Measurements from ENCODE around the gene PTCRA.
"Not testable (repeated sequence)": the region's sequence is repeated elsewhere in the genome, so short reads cannot be mapped to it uniquely, and the experiment has no call there.

The PTCRA gene

DNA sequence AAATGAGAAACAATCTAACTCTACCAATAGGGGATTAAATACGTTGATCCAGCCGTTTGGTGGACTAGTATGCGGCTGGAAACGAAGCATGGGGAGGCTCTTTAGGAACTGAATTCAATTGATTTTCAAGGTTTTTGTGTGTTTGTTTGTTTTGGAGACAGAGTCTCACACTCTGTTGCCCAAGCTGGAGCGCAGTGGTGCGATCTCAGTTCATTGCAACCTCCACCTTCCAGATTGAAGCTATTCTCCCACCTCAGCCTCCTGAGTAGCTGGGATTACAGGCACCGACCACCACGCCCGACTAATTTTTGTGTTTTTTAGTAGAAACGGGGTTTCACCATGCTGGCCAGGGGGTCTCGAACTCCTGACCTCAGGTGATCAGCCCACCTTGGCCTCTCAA lies 20.5 kb downstream of the PTCRA start:
- Histone ChIP-seq H3K36me3 (ENCODE audit: control insufficient read depth, insufficient read depth, low read length) (peaks cover 7% of the 10 kb centered on the region), H3K4me1 (ENCODE audit: control insufficient read depth, insufficient read depth, low read length) (peaks cover 7% of the 10 kb centered on the region), H3K9ac (ENCODE audit: low read length) (no peak overlapping the region), H3K27me3 (ENCODE audit: control insufficient read depth, insufficient read depth, low read length) (no peaks in the 10 kb centered on the region), H3K4me3 (ENCODE audit: low read length) (no peak overlapping the region), H3K9me3 (ENCODE audit: control insufficient read depth, low read length) (no peaks in the 10 kb centered on the region)

DNA sequence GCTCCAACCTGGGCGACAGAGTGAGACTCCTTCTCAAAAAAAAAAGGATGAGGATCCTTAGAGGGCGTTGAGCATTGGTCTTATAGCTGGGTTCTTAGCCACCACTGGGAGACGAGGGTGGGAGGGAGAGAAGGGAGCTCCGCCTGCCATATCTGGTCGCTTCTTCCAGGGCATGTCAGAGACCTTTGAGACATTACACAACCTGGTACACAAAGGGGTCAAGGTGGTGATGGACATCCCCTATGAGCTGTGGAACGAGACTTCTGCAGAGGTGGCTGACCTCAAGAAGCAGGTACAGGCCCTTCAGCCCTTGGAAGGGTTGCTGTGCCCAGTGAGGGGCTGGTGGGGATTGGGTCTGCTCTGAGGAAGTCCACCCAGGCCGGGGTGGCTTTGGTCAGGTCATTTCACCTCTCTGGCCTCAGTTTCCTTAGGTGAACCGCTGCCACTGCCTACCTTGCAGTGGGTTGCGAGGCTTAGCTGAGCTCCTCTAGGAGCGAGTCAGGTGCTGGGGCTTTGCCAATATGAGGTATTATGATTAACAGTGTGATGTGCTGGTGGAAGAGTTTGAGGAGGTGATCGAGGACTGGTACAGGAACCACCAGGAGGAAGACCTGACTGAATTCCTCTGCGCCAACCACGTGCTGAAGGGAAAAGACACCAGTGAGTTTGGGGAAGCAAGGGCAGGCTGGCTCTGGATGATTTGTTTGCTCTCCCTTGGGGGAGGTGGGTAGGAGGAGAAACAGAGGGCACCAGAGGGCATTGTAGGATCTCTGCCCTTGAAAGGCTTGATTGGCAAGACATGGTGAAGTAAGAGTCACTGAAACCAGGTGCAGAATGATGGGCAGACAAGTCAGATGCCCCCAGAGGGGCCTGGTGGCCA lies 21.9 kb downstream of the PTCRA start:
- Histone ChIP-seq H3K9me3 (ENCODE audit: control insufficient read depth, low read length) (no peaks in the 10 kb centered on the region), H3K4me1 (ENCODE audit: control insufficient read depth, insufficient read depth, low read length) (peaks cover 7% of the 10 kb centered on the region), H3K36me3 (ENCODE audit: control insufficient read depth, insufficient read depth, low read length) (peaks cover 7% of the 10 kb centered on the region)

DNA sequence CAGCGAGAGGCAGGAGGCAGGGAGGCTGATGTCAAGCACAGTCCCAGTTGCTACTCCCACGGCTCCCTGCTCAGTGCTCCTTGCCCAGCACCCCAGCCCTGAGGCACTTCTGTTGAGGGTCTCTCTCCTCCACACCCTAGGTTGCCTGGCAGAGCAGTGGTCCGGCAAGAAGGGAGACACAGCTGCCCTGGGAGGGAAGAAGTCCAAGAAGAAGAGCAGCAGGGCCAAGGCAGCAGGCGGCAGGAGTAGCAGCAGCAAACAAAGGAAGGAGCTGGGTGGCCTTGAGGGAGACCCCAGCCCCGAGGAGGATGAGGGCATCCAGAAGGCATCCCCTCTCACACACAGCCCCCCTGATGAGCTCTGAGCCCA lies 22.6 kb downstream of the PTCRA start:
- Histone ChIP-seq H3K4me1 (ENCODE audit: control insufficient read depth, insufficient read depth, low read length) (peaks cover 1% of the 10 kb centered on the region), H3K9ac (ENCODE audit: low read length) (no peak overlapping the region), H3K27me3 (ENCODE audit: control insufficient read depth, insufficient read depth, low read length) (no peaks in the 10 kb centered on the region), H3K9me3 (ENCODE audit: control insufficient read depth, low read length) (no peaks in the 10 kb centered on the region), H3K36me3 (ENCODE audit: control insufficient read depth, insufficient read depth, low read length) (peaks cover 7% of the 10 kb centered on the region), H3K4me3 (ENCODE audit: low read length) (no peak overlapping the region)

More for the DNA sequence above, 21.9 kb downstream of the PTCRA start:
- Histone ChIP-seq H3K9ac (ENCODE audit: low read length) (no peak overlapping the region), H3K4me3 (ENCODE audit: low read length) (no peak overlapping the region), H3K27me3 (ENCODE audit: control insufficient read depth, insufficient read depth, low read length) (no peaks in the 10 kb centered on the region)

DNA sequence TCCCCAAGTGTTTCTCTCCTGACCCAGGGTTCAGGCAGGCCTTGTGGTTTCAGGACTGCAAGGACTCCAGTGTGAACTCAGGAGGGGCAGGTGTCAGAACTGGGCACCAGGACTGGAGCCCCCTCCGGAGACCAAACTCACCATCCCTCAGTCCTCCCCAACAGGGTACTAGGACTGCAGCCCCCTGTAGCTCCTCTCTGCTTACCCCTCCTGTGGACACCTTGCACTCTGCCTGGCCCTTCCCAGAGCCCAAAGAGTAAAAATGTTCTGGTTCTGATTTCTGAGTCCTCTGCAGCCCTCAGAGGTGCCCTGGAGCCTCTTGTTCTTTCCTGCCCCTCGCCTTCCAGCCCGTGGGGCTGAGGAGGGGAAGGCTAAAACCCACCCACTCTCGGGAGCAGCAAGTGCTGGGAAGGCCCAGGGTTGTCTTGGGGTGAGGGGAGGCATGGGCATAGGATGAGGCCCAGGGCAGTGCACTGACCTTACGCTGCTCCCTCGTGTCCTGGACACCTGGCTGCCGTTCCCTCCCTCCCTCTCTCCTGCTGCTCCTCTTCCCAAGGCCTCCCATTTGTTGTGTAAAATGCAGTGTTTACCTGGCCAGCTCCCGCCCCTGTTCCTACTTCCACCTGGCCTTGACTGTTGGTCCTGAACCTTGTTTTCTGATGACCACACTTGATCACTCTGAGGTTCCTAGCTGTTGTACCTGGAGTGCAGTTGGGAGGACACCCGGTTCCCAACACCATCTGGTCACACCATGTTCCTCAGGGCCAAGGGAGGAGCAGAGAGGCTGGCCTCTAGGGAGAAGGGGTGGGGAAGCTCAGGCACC lies 23.3 kb downstream of the PTCRA start:
- Histone ChIP-seq H3K36me3 (ENCODE audit: control insufficient read depth, insufficient read depth, low read length) (peaks cover 7% of the 10 kb centered on the region), H3K27me3 (ENCODE audit: control insufficient read depth, insufficient read depth, low read length) (no peaks in the 10 kb centered on the region), H3K9me3 (ENCODE audit: control insufficient read depth, low read length) (no peaks in the 10 kb centered on the region), H3K9ac (ENCODE audit: low read length) (no peak overlapping the region), H3K4me3 (ENCODE audit: low read length) (no peak overlapping the region), H3K4me1 (ENCODE audit: control insufficient read depth, insufficient read depth, low read length) (no peaks in the 10 kb centered on the region)

DNA sequence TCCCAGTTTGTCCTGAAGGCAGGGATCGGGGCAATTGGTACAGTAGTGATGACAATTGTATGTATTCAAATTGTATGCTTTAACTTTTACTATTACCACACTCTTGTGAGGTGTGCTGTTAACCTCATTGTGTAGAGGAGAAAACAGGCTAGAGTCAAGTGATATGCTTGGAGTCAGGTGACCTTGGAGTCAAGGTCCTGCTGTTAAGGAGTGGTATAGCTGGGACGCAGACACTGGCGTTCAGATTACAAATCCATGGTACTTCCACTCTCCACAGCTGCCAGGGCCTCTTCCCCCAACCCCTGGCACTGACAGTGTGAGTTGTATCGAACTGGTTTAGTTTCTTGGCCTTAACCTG lies 23.9 kb downstream of the PTCRA start:
- Histone ChIP-seq H3K9ac (ENCODE audit: low read length) (no peak overlapping the region), H3K9me3 (ENCODE audit: control insufficient read depth, low read length) (no peaks in the 10 kb centered on the region), H3K4me1 (ENCODE audit: control insufficient read depth, insufficient read depth, low read length) (no peaks in the 10 kb centered on the region), H3K4me3 (ENCODE audit: low read length) (no peak overlapping the region), H3K27me3 (ENCODE audit: control insufficient read depth, insufficient read depth, low read length) (no peaks in the 10 kb centered on the region), H3K36me3 (ENCODE audit: control insufficient read depth, insufficient read depth, low read length) (peaks cover 7% of the 10 kb centered on the region)

DNA sequence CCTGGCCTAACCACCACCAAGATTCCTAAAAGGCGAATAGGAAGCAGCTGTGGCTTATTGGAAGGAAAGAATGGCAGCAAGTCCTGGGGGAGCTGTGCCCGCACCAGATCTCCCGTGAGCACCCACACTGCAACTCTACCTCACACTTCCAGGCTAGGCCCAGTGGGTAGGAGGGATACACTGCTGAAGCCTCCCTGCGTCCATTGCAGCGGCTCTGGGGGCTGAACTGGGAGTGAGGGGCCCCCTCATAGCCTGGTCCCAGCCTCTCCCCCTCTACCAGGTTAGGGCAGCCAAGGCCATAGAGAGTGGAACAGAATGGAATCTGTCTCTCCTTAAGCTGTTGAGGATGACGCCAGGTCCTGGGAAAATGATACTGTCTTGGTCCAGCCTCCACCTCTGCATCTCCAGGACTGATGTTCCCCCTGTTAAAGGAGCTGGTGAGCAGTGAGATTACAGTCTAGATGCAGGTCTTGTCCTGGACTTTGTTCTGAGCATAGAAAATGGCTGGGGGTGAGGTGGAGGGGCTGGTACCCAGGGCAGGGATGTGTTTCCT lies 24.7 kb downstream of the PTCRA start:
- H3K27me3 ChIP-seq (ENCODE audit: control insufficient read depth, insufficient read depth, low read length) = no peaks in the 10 kb centered on the region
- H3K36me3 ChIP-seq (ENCODE audit: control insufficient read depth, insufficient read depth, low read length) = peaks cover 7% of the 10 kb centered on the region
- no peaks in the 10 kb centered on the region for H3K9me3 ChIP-seq (ENCODE audit: control insufficient read depth, low read length)
- no peak overlapping the region for H3K9ac ChIP-seq (ENCODE audit: low read length)
- H3K4me3 ChIP-seq (ENCODE audit: low read length) = no peak overlapping the region
- no peaks in the 10 kb centered on the region for H3K4me1 ChIP-seq (ENCODE audit: control insufficient read depth, insufficient read depth, low read length)

DNA sequence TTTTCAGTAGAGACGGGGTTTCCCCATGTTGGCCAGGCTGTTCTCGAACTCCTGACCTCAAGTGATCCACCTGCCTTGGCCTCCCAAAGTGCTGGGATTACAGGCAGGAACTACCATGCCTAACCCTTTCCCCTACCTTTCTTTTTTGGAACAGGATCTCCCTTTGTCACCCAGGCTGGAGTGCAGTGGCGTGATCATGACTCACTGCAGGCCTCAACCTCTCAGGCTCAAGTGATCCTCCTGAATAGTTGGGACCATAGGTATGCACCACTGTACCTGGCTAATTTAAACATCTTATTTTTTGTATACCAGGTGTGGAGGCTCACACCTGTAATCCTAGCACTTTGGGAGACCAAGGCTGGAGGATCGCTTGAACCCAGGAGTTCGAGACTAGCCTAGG lies 25.5 kb downstream of the PTCRA start:
- H3K9ac ChIP-seq (ENCODE audit: low read length); H3K9me3 ChIP-seq (ENCODE audit: control insufficient read depth, low read length); H3K4me1 ChIP-seq (ENCODE audit: control insufficient read depth, insufficient read depth, low read length); H3K4me3 ChIP-seq (ENCODE audit: low read length); H3K27me3 ChIP-seq (ENCODE audit: control insufficient read depth, insufficient read depth, low read length); H3K36me3 ChIP-seq (ENCODE audit: control insufficient read depth, insufficient read depth, low read length): not testable (repeated sequence)

DNA sequence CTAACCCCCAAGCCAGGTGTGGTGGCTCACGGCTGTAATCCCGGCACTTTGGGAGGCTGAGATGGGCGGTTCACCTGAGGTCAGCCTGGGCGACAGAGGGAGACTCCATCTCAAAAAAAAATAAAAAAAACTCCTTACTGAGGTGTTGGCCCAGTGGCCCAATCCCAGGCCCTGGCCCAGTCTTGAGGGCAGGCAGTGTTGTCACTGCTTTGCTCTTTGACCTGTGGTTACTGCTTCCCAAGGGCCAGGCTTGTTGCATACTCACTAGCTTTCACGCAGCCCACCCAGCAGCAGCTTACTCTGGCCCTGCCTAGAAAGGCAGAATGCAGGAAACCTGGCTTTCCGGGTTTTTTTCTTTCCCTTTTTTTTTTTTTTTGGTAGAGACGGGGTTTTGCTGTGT lies 26.6 kb downstream of the PTCRA start:
- no peaks in the 10 kb centered on the region for H3K4me1 ChIP-seq (ENCODE audit: control insufficient read depth, insufficient read depth, low read length)
- no peak overlapping the region for H3K4me3 ChIP-seq (ENCODE audit: low read length)
- H3K9me3 ChIP-seq (ENCODE audit: control insufficient read depth, low read length) = no peaks in the 10 kb centered on the region
- no peak overlapping the region for H3K9ac ChIP-seq (ENCODE audit: low read length)
- H3K36me3 ChIP-seq (ENCODE audit: control insufficient read depth, insufficient read depth, low read length) = peaks cover 7% of the 10 kb centered on the region
- H3K27me3 ChIP-seq (ENCODE audit: control insufficient read depth, insufficient read depth, low read length) = no peaks in the 10 kb centered on the region

DNA sequence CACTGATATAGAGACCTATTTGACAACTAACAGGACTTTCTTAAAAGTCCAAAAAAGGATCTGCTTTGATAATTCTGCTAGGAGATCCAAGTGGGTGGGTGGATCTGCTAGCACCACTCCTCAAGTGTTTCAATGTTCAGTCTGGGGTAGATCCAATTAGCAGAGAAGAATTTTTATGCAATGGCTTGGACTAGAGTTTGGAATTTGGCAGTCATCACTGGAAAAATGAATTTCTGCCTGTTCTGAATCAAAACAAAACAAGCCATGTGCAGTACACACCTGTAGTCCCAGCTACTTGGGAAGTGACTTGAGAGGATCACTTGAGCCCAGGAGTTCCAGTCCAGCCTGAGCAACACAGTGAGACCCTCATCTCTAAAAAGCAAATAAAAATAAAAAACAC lies 32.1 kb downstream of the PTCRA start:
- Histone ChIP-seq H3K4me3 (ENCODE audit: low read length) (no peak overlapping the region), H3K9me3 (ENCODE audit: control insufficient read depth, low read length) (no peaks in the 10 kb centered on the region), H3K27me3 (ENCODE audit: control insufficient read depth, insufficient read depth, low read length) (no peaks in the 10 kb centered on the region), H3K4me1 (ENCODE audit: control insufficient read depth, insufficient read depth, low read length) (no peaks in the 10 kb centered on the region), H3K36me3 (ENCODE audit: control insufficient read depth, insufficient read depth, low read length) (no peaks in the 10 kb centered on the region), H3K9ac (ENCODE audit: low read length) (no peak overlapping the region)

DNA sequence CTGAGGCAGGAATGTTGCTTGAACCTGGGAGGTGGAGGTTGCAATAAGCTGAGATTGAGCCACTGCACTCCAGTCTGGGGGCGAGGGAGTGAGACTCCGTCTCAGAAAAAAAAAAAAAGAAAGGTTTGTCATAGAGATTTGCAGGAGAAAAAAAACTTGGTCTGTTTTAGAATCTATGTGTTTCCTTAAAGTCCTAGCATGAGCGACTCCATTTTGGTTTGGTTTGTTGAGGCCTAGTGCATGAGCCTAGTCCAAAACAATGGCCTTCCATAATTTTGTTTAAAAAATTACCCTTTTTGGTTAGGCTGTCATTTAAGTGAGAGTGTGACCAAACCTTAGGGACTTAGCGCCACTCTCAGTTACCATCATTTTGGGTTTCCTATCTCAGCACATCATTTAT lies 36.5 kb downstream of the PTCRA start:
- H3K9me3 ChIP-seq (ENCODE audit: control insufficient read depth, low read length) = no peaks in the 10 kb centered on the region
- H3K27me3 ChIP-seq (ENCODE audit: control insufficient read depth, insufficient read depth, low read length) = no peaks in the 10 kb centered on the region
- H3K4me1 ChIP-seq (ENCODE audit: control insufficient read depth, insufficient read depth, low read length) = no peaks in the 10 kb centered on the region
- no peak overlapping the region for H3K4me3 ChIP-seq (ENCODE audit: low read length)
- H3K36me3 ChIP-seq (ENCODE audit: control insufficient read depth, insufficient read depth, low read length) = no peaks in the 10 kb centered on the region
- H3K9ac ChIP-seq (ENCODE audit: low read length) = no peak overlapping the region

DNA sequence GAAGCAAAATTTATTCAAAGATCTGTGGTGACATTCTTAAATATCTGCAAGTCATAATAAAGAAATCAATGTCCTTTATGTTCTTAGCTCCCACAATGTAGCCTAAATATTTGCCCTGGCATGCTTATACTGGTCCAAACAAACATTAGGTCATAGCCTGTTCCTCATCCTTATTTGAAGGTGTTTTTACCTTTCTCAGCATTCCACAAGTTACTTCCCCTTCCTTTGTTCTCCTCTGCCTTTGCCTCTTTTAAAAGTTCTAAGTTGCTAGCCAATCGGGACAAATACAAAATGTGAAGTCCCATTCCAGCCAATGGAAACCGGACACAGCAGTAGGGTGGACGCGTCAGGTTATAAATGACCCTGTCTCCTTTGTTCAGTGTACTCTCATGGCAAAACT lies 38.6 kb downstream of the PTCRA start:
- H3K9ac ChIP-seq (ENCODE audit: low read length); H3K4me1 ChIP-seq (ENCODE audit: control insufficient read depth, insufficient read depth, low read length); H3K9me3 ChIP-seq (ENCODE audit: control insufficient read depth, low read length); H3K27me3 ChIP-seq (ENCODE audit: control insufficient read depth, insufficient read depth, low read length); H3K4me3 ChIP-seq (ENCODE audit: low read length); H3K36me3 ChIP-seq (ENCODE audit: control insufficient read depth, insufficient read depth, low read length): not testable (repeated sequence)

DNA sequence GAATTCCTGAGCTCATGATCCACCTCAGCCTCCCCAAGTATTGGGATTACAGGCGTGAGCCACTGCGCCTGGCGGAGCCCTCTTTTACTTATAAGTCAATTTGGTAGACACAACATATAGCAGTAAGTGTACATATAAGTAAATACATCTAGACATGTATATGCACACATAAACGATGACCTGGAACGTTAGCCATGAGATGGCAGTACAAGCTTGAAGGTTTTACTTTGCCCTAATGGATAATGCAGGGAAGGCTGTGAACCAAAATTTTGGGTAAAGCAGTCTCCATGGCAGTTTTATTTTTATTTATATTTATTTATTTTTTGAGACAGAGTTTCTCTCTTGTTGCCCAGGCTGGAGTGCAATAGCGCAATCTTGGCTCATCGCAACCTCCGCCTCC lies 42.3 kb downstream of the PTCRA start:
- no peaks in the 10 kb centered on the region for H3K9me3 ChIP-seq (ENCODE audit: control insufficient read depth, low read length)
- no peak overlapping the region for H3K4me3 ChIP-seq (ENCODE audit: low read length)
- no peak overlapping the region for H3K9ac ChIP-seq (ENCODE audit: low read length)
- no peaks in the 10 kb centered on the region for H3K27me3 ChIP-seq (ENCODE audit: control insufficient read depth, insufficient read depth, low read length)
- peaks cover 10% of the 10 kb centered on the region for H3K4me1 ChIP-seq (ENCODE audit: control insufficient read depth, insufficient read depth, low read length)
- no peaks in the 10 kb centered on the region for H3K36me3 ChIP-seq (ENCODE audit: control insufficient read depth, insufficient read depth, low read length)

All from mucosa of stomach (tissue), 1 donor.